Stomach (tissue), 9 donors: ENCODE measurements around the gene C22orf23. TPM values are rescaled to one million over a fixed set of nuclear protein-coding genes. Genes with fewer than 3 reads are reported as not detected.
A peak's percentile ranks its signal among the peaks of the same experiment; 100 is the strongest.

ENCODE experiments used
- DNase-seq, 2 donors: peaks; one replicate each; pipeline versions ENCODE4 v3.0.0 to v3.0.0-alpha.2; 2013 to 2019
- H3K27ac ChIP-seq, 5 donors: fragments of 200-600 bp in 4 of 5; sonication (generic) in 4 of 5; one replicate each; pipeline ENCODE4 v1.5.1; 2013 to 2019; ENCODE audit warnings: mild to moderate bottlenecking in 1 of 5, moderate library complexity in 1 of 5
- H3K27me3 ChIP-seq, 3 donors: fragments of 200-600 bp; sonication (generic); one replicate each; pipeline ENCODE4 v1.5.1; 2017 to 2019; ENCODE audit warnings: mixed run types in 1 of 3
- H3K36me3 ChIP-seq, 4 donors: fragments of 200-600 bp; sonication (generic); 1 replicate in 3 of 4; 2 replicates in 1 of 4; pipeline ENCODE4 v1.5.1; 2016 to 2019
- H3K4me1 ChIP-seq, 4 donors: fragments of 200-600 bp; sonication (generic); one replicate each; pipeline ENCODE4 v1.5.1; 2016 to 2019
- H3K4me3 ChIP-seq, 4 donors: fragments of 200-600 bp; sonication (generic) in 3 of 4; one replicate each; pipeline ENCODE4 v1.5.1; 2016 to 2019; ENCODE audit warnings: mild to moderate bottlenecking in 1 of 4
- H3K9me3 ChIP-seq, 4 donors: fragments of 200-600 bp; sonication (generic); one replicate each; pipeline ENCODE4 v1.5.1; 2016 to 2019
- EP300 ChIP-seq: sonication (generic); formaldehyde crosslinking; IDR thresholded peaks from one replicate; pipeline ENCODE4 v1.6.1; 2017; ENCODE audit warnings: antibody characterized with exemption
- POLR2A ChIP-seq, 4 donors: fragments of 450-650 bp; IDR thresholded peaks; one replicate each; pipeline ENCODE4 v1.6.1; 2016; ENCODE audit warnings: antibody characterized with exemption in 4 of 4, control low read depth in 2 of 4, mild to moderate bottlenecking in 1 of 4, moderate library complexity in 1 of 4
- POLR2AphosphoS5 ChIP-seq, 3 donors: sonication (generic); formaldehyde crosslinking; IDR thresholded peaks; one replicate each; pipeline ENCODE4 v1.6.1; 2016; ENCODE audit warnings: antibody characterized with exemption in 3 of 3
- WGBS, 5 donors: extraction: QIAGEN DNeasy Blood & Tissue Kit in 3 of 5; methylation state at CpG; one replicate each; pipeline versions ENCODE4 v1.1.5 to v1.1.7; 2013 to 2018; 5-methylcytosine and 5-hydroxymethylcytosine counted together
- intact Hi-C: fragments of 100-400 bp; cut with DNase I; formaldehyde crosslinking; loops from one replicate; pipeline ENCODE4 v1.15.1; 2023; ENCODE audit warnings: low total_unique reads
- polyA plus RNA-seq, 3 donors: library from polyadenylated mRNA; stranded (reverse); fragments of 200-250 nt; gene quantifications; one replicate each; pipeline ENCODE4 v1.2.3, GENCODE V29; 2013
- total RNA-seq, 5 donors: library from RNA; depleted of rRNA; stranded (reverse); fragments of >200 nt; gene quantifications; one replicate each; pipeline versions ENCODE4 v1.1.0 to v1.2.3, GENCODE V29; 2014 to 2016
- TF ChIP-seq, protein P1 (sequence below), 7 experiments: fragments of 450-650 bp in 4 of 7; fragments of 200-600 bp in 3 of 7; sonication (generic) in 3 of 7; IDR thresholded peaks; one replicate each; pipeline ENCODE4 v1.5.1; 2016 to 2019; ENCODE audit warnings: antibody characterized with exemption in 7 of 7, control low read depth in 2 of 7, mild to moderate bottlenecking in 1 of 7
- donor health status: healthy with polysubstance abuse.
- donor health status: Bipolar disorder and iron deficiency.
- donor health status: healthy.

The C22orf23 gene
- total and polyA plus RNA-seq, 8 donors = 0.18 to 1.2 (median 0.31) TPM; not detected in 5

GRCh38 chr22:37994982-37995381, 41.6 kb upstream of the C22orf23 start:
- H3K27ac ChIP-seq = no peak overlapping the region
- H3K4me1 ChIP-seq = peaks cover 0 to 11% (median 2%) of the 10 kb centered on the region in 4 donors
- peak in 1 of 2 donors; percentile 1 for DNase-seq
- TF ChIP-seq, protein P1, sequence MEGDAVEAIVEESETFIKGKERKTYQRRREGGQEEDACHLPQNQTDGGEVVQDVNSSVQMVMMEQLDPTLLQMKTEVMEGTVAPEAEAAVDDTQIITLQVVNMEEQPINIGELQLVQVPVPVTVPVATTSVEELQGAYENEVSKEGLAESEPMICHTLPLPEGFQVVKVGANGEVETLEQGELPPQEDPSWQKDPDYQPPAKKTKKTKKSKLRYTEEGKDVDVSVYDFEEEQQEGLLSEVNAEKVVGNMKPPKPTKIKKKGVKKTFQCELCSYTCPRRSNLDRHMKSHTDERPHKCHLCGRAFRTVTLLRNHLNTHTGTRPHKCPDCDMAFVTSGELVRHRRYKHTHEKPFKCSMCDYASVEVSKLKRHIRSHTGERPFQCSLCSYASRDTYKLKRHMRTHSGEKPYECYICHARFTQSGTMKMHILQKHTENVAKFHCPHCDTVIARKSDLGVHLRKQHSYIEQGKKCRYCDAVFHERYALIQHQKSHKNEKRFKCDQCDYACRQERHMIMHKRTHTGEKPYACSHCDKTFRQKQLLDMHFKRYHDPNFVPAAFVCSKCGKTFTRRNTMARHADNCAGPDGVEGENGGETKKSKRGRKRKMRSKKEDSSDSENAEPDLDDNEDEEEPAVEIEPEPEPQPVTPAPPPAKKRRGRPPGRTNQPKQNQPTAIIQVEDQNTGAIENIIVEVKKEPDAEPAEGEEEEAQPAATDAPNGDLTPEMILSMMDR (IDR thresholded peaks at IDR 0.05) = no peak
- TF ChIP-seq POLR2A (IDR thresholded peaks at IDR 0.05) (no peak), EP300 (no peak)
- 82 to 95% (median 89%) methylated on average over 4 to 6 of the region's 6 CpGs for WGBS, 5 donors
- intact Hi-C loops = no loop called here
- peaks cover 0 to 8% (median 0%) of the 10 kb centered on the region in 3 donors for H3K27me3 ChIP-seq
- no peaks in the 10 kb centered on the region for H3K36me3 ChIP-seq
- H3K9me3 ChIP-seq = no peaks in the 10 kb centered on the region
- H3K4me3 ChIP-seq = no peak overlapping the region

DNA sequence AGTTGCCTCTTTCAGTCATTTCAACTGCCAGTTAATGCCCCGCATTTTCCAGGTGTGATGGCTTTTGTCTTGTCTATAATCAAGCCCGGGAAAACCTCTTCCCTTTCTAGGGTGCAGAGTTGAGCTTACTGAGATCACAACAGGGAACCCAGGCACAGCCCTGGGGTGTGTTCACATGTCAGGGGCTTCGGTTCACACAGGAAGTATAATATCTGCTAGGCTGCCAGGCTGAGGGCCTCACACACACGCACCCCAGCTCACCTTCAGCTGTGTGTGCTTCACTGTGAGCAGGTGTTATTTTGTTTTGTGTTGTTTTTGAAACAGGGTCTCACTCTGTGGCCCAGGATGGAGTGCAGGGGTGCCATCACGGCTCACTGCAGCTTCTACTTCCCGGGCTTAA, 40.6 kb upstream of the C22orf23 start:
- 78 to 90% (median 86%) methylated on average over 6 of the region's 6 CpGs for WGBS, 5 donors
- TF ChIP-seq, protein P1 (IDR thresholded peaks at IDR 0.05) = no peak
- Histone ChIP-seq H3K27me3 (peaks cover 0 to 8% (median 0%) of the 10 kb centered on the region in 3 donors), H3K9me3 (no peaks in the 10 kb centered on the region), H3K4me3 (no peak overlapping the region), H3K4me1 (peaks cover 0 to 6% (median 2%) of the 10 kb centered on the region in 4 donors), H3K36me3 (no peaks in the 10 kb centered on the region), H3K27ac (no peak overlapping the region)
- DNase-seq = no peak
- intact Hi-C loops = no loop called here

GRCh38 chr22:37991731-37992442, 38.5 kb upstream of the C22orf23 start:
- Histone ChIP-seq H3K9me3 (no peaks in the 10 kb centered on the region), H3K27ac (no peak overlapping the region), H3K4me3 (no peak overlapping the region), H3K36me3 (no peaks in the 10 kb centered on the region), H3K27me3 (no peaks in the 10 kb centered on the region), H3K4me1 (peaks cover 0 to 6% (median 2%) of the 10 kb centered on the region in 4 donors)
- WGBS, 5 donors = 51 to 59% (median 54%) methylated on average over 6 of the region's 6 CpGs
- intact Hi-C loops = no loop called here
- no peak for DNase-seq
- TF ChIP-seq POLR2A (IDR thresholded peaks at IDR 0.05) = no peak
- TF ChIP-seq EP300 = no peak
- TF ChIP-seq, protein P1 (IDR thresholded peaks at IDR 0.05) = no peak
- no peak for TF ChIP-seq POLR2AphosphoS5 (IDR thresholded peaks at IDR 0.05)

DNA sequence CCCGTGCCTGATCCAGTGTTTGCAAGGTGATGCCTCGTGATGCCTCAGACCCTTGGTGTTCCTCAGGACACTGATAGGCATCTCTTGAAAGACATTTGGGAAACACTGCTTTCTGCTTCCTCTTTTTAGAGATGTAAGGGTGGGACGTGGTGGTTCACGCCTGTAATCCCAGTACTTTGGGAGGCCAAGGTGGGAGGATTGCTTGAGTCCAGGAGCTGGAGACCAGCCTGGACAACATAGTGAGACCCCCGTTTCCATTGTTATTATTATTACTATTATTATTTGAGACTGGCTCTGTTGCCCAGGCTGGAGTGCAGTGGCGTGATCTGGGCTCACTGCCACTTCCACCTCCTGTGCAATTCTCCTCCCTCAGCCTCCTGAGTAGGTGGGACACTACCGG, 37.5 kb upstream of the C22orf23 start:
- H3K27me3 ChIP-seq = no peaks in the 10 kb centered on the region
- H3K27ac ChIP-seq = no peak overlapping the region
- H3K4me1 ChIP-seq = peaks cover 0 to 6% (median 0%) of the 10 kb centered on the region in 4 donors
- 89 to 96% (median 93%) methylated on average over 7 of the region's 7 CpGs for WGBS, 5 donors
- DNase-seq = no peak
- H3K36me3 ChIP-seq = peaks cover 0 to 10% (median 7%) of the 10 kb centered on the region in 4 donors
- intact Hi-C loops = no loop called here
- no peaks in the 10 kb centered on the region for H3K9me3 ChIP-seq
- TF ChIP-seq POLR2A (IDR thresholded peaks at IDR 0.05) (no peak), POLR2AphosphoS5 (IDR thresholded peaks at IDR 0.05) (no peak), EP300 (no peak)
- TF ChIP-seq, protein P1 (IDR thresholded peaks at IDR 0.05) = no peak
- H3K4me3 ChIP-seq = no peak overlapping the region
